Lung (tissue), 12 donors: ENCODE data around the gene KRTAP3-3. TPM values are rescaled to one million over a fixed set of nuclear protein-coding genes. Genes with fewer than 3 reads are reported as not detected.
A peak's percentile ranks its signal among the peaks of the same experiment; 100 is the strongest.

Experiments
- ATAC-seq: fragments of 200-7000 bp; cut with Tn5 transposase; one replicate; pipeline ENCODE4 v1.9.1; 2020; ENCODE audit warnings: moderate number of reproducible peaks; ENCODE audit not compliant: insufficient read depth, low FRiP score
- DNase-seq, 3 donors: peaks; one replicate each; pipeline ENCODE4 v3.0.0-alpha.2; 2013 to 2017
- H3K27ac ChIP-seq, 2 donors: one replicate each; pipeline ENCODE4 v1.5.1; 2013; ENCODE audit warnings: mild to moderate bottlenecking in 2 of 2, moderate library complexity in 2 of 2, control low read depth in 1 of 2, inconsistent platforms in 1 of 2, low read depth in 1 of 2, low read length in 1 of 2
- H3K27me3 ChIP-seq, 3 donors: one replicate each; pipeline ENCODE4 v1.5.1; 2013; ENCODE audit warnings: low read length in 2 of 3; ENCODE audit not compliant: control insufficient read depth in 3 of 3, insufficient read depth in 3 of 3
- H3K36me3 ChIP-seq, 4 donors: one replicate each; pipeline ENCODE4 v1.5.1; 2013; ENCODE audit warnings: low read length in 4 of 4, mild to moderate bottlenecking in 1 of 4, moderate library complexity in 1 of 4; ENCODE audit not compliant: control insufficient read depth in 4 of 4, insufficient read depth in 4 of 4
- H3K4me1 ChIP-seq, 5 donors: one replicate each; pipeline ENCODE4 v1.5.1; 2013; ENCODE audit warnings: low read length in 5 of 5, mild to moderate bottlenecking in 2 of 5, moderate library complexity in 1 of 5; ENCODE audit not compliant: control insufficient read depth in 5 of 5, insufficient read depth in 5 of 5
- H3K4me3 ChIP-seq: one replicate; pipeline ENCODE4 v1.5.1; 2013; ENCODE audit warnings: mild to moderate bottlenecking, control low read depth, moderate library complexity
- H3K9ac ChIP-seq, 2 donors: one replicate each; pipeline ENCODE4 v1.5.1; 2013; ENCODE audit warnings: low read length in 2 of 2, control low read depth in 1 of 2; ENCODE audit not compliant: insufficient read depth in 1 of 2
- H3K9me3 ChIP-seq, 4 donors: one replicate each; pipeline ENCODE4 v1.5.1; 2013; ENCODE audit warnings: low read length in 3 of 4, mild to moderate bottlenecking in 1 of 4, moderate library complexity in 1 of 4; ENCODE audit not compliant: control insufficient read depth in 4 of 4, insufficient read depth in 3 of 4
- CTCF ChIP-seq: IDR thresholded peaks from 2 replicates; pipeline ENCODE4 v1.5.1; 2012; ENCODE audit warnings: mild to moderate bottlenecking; ENCODE audit errors: control extremely low read depth, extremely low read depth
- WGBS, 2 donors: extraction: QIAGEN DNeasy Blood & Tissue Kit; methylation state at CpG; one replicate each; pipeline ENCODE4 v1.1.7; 2013; 5-methylcytosine and 5-hydroxymethylcytosine counted together
- polyA plus RNA-seq, 2 donors: library from polyadenylated mRNA; stranded (reverse); fragments of 200-250 nt; gene quantifications; one replicate each; pipeline ENCODE4 v1.2.1, GENCODE V29; 2013
- total RNA-seq, 2 donors: library from RNA; depleted of rRNA in 1 of 2; stranded (reverse); fragments of >200 nt in 1 of 2; gene quantifications; one replicate each; pipeline ENCODE4 v1.2.1, GENCODE V29; 2014 to 2021
- donor health status: control.
- donor health status: control.
- donor health status: Bipolar disorder and iron deficiency.
- donor health status: healthy.
- donor health status: DM: yes; HTN: yes; CAD: no.

KRTAP3-3 gene
- total and polyA plus RNA-seq, 4 donors: not detected

GRCh38 chr17:40951011-40951622 is 42.8 kb downstream of the KRTAP3-3 start:
- Histone ChIP-seq H3K4me1 (peaks cover 0 to 8% (median 0%) of the 10 kb centered on the region in 5 donors), H3K36me3 (no peaks in the 10 kb centered on the region), H3K4me3 (no peak overlapping the region), H3K9ac (no peak overlapping the region), H3K27ac (no peak overlapping the region), H3K27me3 (peaks cover 0 to 22% (median 9%) of the 10 kb centered on the region in 3 donors), H3K9me3 (no peaks in the 10 kb centered on the region)
- TF ChIP-seq CTCF: no peak
- WGBS, 2 donors: 97 to 98% methylated on average over 2 of the region's 2 CpGs
- DNase-seq (no peak), ATAC-seq (no peak)

GRCh38 chr17:40950176-40950575 is 43.8 kb downstream of the KRTAP3-3 start:
- DNase-seq (no peak), ATAC-seq (no peak)
- Histone ChIP-seq H3K9me3 (no peaks in the 10 kb centered on the region), H3K9ac (no peak overlapping the region), H3K36me3 (no peaks in the 10 kb centered on the region), H3K27ac (no peak overlapping the region), H3K27me3 (peaks cover 0 to 22% (median 11%) of the 10 kb centered on the region in 3 donors), H3K4me3 (no peak overlapping the region), H3K4me1 (peaks cover 0 to 8% (median 0%) of the 10 kb centered on the region in 5 donors)
- TF ChIP-seq CTCF: no peak
- 76 to 79% methylated on average over 7 of the region's 7 CpGs for WGBS, 2 donors

- no peaks in the 10 kb centered on the region for H3K9me3 ChIP-seq
- no peak for TF ChIP-seq CTCF
- no peak for ATAC-seq
- no peak overlapping the region for H3K9ac ChIP-seq
- DNase-seq: peak; percentile 43 to 74 (median 56)
- H3K36me3 ChIP-seq: no peaks in the 10 kb centered on the region
- peaks cover 0 to 19% (median 11%) of the 10 kb centered on the region in 3 donors for H3K27me3 ChIP-seq
- 32 to 43% methylated on average over 10 of the region's 10 CpGs for WGBS, 2 donors
- H3K27ac ChIP-seq: no peak overlapping the region
- no peak overlapping the region for H3K4me3 ChIP-seq
- H3K4me1 ChIP-seq: peaks cover 0 to 8% (median 0%) of the 10 kb centered on the region in 5 donors
Measured at GRCh38 chr17:40949418-40949817, 44.5 kb downstream of the KRTAP3-3 start.

- Histone ChIP-seq H3K9ac (no peak overlapping the region), H3K27ac (no peak overlapping the region), H3K9me3 (no peaks in the 10 kb centered on the region), H3K4me3 (no peak overlapping the region), H3K36me3 (no peaks in the 10 kb centered on the region), H3K27me3 (peaks cover 0 to 17% (median 11%) of the 10 kb centered on the region in 3 donors), H3K4me1 (peaks cover 0 to 8% (median 0%) of the 10 kb centered on the region in 5 donors)
- no peak for DNase-seq
- ATAC-seq: no peak
- TF ChIP-seq CTCF: no peak
- WGBS, 2 donors: 70 to 88% methylated on average over 2 of the region's 2 CpGs
Measured at GRCh38 chr17:40947929-40948328, 46.0 kb downstream of the KRTAP3-3 start.
